ENCODE results near the gene SLC32A1.

The SLC32A1 gene

DNA sequence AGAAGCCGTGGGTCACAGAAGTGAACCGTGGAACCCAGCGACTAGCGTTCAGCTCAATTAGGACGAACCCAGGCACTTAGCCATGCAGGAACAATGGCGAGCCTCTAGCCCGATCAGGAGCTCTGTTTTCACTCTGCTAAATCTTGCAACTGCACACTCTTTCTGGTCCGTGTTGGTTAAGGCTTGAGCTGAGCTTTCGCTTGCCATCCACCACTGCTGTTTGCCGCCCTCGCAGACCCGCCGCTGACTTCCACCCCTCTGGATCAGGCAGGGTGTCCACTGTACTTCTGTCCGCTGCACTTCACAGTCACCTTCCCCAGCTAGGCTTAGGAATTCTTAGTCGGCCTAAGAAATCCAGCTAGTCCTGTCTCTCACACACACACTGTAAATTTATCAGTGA is 25.7 kb upstream of the SLC32A1 start:
- Histone ChIP-seq H3K27me3 (ENCODE audit: control insufficient read depth, insufficient read depth, low read length) (no peaks in the 10 kb centered on the region), H3K4me2 (ENCODE audit: low read length) (no peak overlapping the region), H3K27ac (no peak overlapping the region), H3K4me1 (no peaks in the 10 kb centered on the region), H3K9me3 (ENCODE audit: control insufficient read depth, low read length) (no peaks in the 10 kb centered on the region), H3K79me2 (no peaks in the 10 kb centered on the region), H3K36me3 (ENCODE audit: control insufficient read depth, insufficient read depth, low read length) (no peaks in the 10 kb centered on the region), H3K4me3 (ENCODE audit: low read depth, low read length) (no peak overlapping the region), H2AFZ (no peak overlapping the region), H3K9ac (no peak overlapping the region)
- TF ChIP-seq, protein P1, sequence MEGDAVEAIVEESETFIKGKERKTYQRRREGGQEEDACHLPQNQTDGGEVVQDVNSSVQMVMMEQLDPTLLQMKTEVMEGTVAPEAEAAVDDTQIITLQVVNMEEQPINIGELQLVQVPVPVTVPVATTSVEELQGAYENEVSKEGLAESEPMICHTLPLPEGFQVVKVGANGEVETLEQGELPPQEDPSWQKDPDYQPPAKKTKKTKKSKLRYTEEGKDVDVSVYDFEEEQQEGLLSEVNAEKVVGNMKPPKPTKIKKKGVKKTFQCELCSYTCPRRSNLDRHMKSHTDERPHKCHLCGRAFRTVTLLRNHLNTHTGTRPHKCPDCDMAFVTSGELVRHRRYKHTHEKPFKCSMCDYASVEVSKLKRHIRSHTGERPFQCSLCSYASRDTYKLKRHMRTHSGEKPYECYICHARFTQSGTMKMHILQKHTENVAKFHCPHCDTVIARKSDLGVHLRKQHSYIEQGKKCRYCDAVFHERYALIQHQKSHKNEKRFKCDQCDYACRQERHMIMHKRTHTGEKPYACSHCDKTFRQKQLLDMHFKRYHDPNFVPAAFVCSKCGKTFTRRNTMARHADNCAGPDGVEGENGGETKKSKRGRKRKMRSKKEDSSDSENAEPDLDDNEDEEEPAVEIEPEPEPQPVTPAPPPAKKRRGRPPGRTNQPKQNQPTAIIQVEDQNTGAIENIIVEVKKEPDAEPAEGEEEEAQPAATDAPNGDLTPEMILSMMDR (IDR thresholded peaks at IDR 0.05) = no peak

DNA sequence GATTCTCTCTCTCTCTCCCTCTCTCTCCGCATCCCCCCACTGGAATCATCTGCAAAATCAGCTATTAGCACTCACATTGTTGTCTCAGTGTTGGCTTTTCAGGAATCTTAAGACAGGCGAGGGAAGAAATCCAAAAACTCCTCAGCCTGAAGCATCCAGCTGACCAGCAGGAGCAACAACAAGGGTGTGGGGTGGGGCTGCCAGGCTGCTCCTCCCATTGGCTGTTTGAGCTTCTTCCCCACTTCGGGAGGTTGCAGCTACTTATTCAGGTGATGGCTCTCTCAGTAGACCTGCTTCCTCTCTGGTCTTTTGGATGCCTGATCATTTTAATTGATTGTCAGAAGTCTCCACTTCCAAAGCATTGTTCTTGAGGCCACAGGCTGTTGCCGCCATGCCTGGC is 24.1 kb upstream of the SLC32A1 start:
- Histone ChIP-seq H3K27me3 (ENCODE audit: control insufficient read depth, insufficient read depth, low read length) (no peaks in the 10 kb centered on the region), H3K4me1 (no peaks in the 10 kb centered on the region), H3K4me2 (ENCODE audit: low read length) (no peak overlapping the region), H3K79me2 (no peaks in the 10 kb centered on the region), H3K27ac (no peak overlapping the region), H3K4me3 (ENCODE audit: low read depth, low read length) (no peak overlapping the region), H3K9me3 (ENCODE audit: control insufficient read depth, low read length) (no peaks in the 10 kb centered on the region), H3K36me3 (ENCODE audit: control insufficient read depth, insufficient read depth, low read length) (no peaks in the 10 kb centered on the region), H2AFZ (no peak overlapping the region), H3K9ac (no peak overlapping the region)
- TF ChIP-seq, protein P1 (IDR thresholded peaks at IDR 0.05) = no peak

DNA sequence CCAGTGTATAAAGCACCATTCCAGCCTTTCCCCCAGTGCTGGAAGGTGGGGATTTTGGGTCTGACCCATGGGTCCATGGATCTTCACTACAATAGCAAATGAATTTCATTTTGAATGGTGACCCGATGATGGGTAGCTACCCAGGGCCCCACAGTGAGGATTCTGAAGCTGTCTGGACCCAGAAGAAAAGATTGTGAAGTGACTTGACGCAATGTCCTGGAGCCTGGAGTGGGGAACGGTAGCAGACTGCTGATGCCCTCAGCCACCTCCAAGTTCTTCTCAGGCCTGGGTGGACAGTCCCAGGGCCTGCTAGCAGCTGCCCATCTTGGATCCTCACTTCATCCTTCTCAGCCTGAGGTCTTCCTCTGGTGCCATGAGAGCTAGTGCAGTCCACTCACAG is 23.4 kb upstream of the SLC32A1 start:
- Histone ChIP-seq H3K27ac (no peak overlapping the region), H3K4me3 (ENCODE audit: low read depth, low read length) (no peak overlapping the region), H3K79me2 (no peaks in the 10 kb centered on the region), H3K4me1 (no peaks in the 10 kb centered on the region), H3K36me3 (ENCODE audit: control insufficient read depth, insufficient read depth, low read length) (no peaks in the 10 kb centered on the region), H3K27me3 (ENCODE audit: control insufficient read depth, insufficient read depth, low read length) (no peaks in the 10 kb centered on the region), H3K9me3 (ENCODE audit: control insufficient read depth, low read length) (no peaks in the 10 kb centered on the region), H3K9ac (no peak overlapping the region), H2AFZ (no peak overlapping the region), H3K4me2 (ENCODE audit: low read length) (no peak overlapping the region)
- TF ChIP-seq, protein P1 (IDR thresholded peaks at IDR 0.05) = no peak

DNA sequence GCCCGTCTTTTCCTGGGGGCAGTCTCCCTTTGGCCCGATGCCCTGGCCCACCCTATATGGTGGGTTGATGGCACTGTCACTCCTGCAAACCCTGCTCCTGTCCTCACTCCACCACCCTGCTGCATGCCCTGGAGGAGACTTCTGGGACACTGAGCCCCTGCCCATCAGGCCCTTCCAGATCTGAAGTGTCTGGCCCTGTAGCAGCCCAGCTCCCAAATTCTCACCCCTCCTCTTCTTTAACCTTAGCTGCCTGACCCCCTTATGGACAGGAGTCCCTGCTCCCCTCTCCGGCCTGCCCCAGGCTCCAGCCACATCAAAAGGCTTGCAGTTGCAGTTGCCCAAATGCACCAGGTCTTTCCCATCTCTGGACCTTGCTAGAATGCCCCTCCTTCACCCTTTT is 20.8 kb upstream of the SLC32A1 start:
- Histone ChIP-seq H2AFZ (no peak overlapping the region), H3K79me2 (no peaks in the 10 kb centered on the region), H3K4me3 (ENCODE audit: low read depth, low read length) (no peak overlapping the region), H3K9ac (no peak overlapping the region), H3K4me2 (ENCODE audit: low read length) (no peak overlapping the region), H3K27me3 (ENCODE audit: control insufficient read depth, insufficient read depth, low read length) (no peaks in the 10 kb centered on the region), H3K27ac (no peak overlapping the region), H3K4me1 (no peaks in the 10 kb centered on the region), H3K9me3 (ENCODE audit: control insufficient read depth, low read length) (no peaks in the 10 kb centered on the region), H3K36me3 (ENCODE audit: control insufficient read depth, insufficient read depth, low read length) (no peaks in the 10 kb centered on the region)
- TF ChIP-seq, protein P1 (IDR thresholded peaks at IDR 0.05) = no peak

DNA sequence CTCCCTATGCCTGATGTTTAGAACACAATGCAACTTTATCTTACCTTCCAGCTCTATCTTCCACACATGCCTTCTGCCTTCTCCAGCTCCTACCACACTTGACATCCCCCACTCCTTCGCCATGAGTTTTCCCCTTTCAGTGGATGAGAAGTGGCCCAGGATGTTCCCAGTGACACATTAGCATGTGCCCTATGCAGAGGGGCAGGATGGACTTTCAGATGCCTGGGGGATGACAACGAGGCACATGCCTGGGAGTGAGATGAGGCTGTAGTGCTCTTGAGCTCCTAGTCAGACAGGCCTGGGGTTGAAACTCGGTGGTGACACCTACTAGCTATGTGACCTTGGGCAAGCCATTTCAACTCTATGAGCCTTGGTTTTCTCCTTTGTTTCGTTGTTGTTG is 20.1 kb upstream of the SLC32A1 start:
- no peak overlapping the region for H3K4me2 ChIP-seq (ENCODE audit: low read length)
- H3K9ac ChIP-seq = no peak overlapping the region
- H3K4me3 ChIP-seq (ENCODE audit: low read depth, low read length) = no peak overlapping the region
- no peaks in the 10 kb centered on the region for H3K27me3 ChIP-seq (ENCODE audit: control insufficient read depth, insufficient read depth, low read length)
- H3K4me1 ChIP-seq = no peaks in the 10 kb centered on the region
- no peak overlapping the region for H3K27ac ChIP-seq
- no peaks in the 10 kb centered on the region for H3K79me2 ChIP-seq
- no peak overlapping the region for H2AFZ ChIP-seq
- TF ChIP-seq, protein P1 (IDR thresholded peaks at IDR 0.05) = no peak
- no peaks in the 10 kb centered on the region for H3K36me3 ChIP-seq (ENCODE audit: control insufficient read depth, insufficient read depth, low read length)
- H3K9me3 ChIP-seq (ENCODE audit: control insufficient read depth, low read length) = no peaks in the 10 kb centered on the region

Measured in parathyroid adenoma (tissue), 2 donors.